Measurements from ENCODE around the gene C8G. TPM values are rescaled to one million over a fixed set of nuclear protein-coding genes. Genes with fewer than 3 reads are reported as not detected.

The C8G gene
- total RNA-seq, 1 donor from 2014 or later: 3.4 TPM

GRCh38 chr9:136923881-136924280 is 21.2 kb upstream of the C8G start:
- no peak for DNase-seq

DNA sequence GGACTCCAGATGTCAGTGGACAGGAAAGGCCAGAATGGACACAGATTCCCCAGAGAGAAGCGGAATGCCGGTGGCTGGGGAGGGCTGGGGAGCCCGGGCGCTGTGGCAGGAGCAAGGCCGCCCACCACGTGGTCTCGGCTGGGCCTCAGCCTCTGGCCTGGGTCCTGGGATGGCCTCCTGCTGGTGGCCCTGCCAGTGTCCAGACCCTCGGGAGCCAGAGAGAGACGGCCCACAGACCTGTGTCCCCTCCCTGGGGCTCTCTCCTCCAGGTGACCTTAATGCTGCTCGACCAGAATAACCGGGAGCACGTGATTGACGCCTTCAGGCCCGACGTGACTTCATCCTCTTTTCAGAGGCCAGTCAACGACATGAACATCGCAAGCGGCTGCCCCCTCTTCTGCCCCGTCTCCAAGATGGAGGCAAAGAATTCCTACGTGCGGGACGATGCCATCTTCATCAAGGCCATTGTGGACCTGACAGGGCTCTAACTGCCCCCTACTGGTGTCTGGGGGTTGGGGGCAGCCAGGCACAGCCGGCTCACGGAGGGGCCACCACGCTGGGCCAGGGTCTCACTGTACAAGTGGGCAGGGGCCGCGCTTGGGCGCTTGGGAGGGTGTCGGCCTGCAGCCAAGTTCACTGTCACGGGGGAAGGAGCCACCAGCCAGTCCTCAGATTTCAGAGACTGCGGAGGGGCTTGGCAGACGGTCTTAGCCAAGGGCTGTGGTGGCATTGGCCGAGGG is 19.5 kb upstream of the C8G start:
- DNase-seq: no peak
- intact Hi-C loops (cut with micrococcal nuclease): no loop called here
- ATAC-seq (ENCODE audit: low read depth): no peak
- H3K9me3 Mint-ChIP-seq: no peaks in the 10 kb centered on the region
- TF ChIP-seq CTCF (IDR thresholded peaks at IDR 0.05): no peak
- H3K36me3 Mint-ChIP-seq (ENCODE audit: low read depth): peaks cover 63% of the 10 kb centered on the region
- no peak overlapping the region for H3K27ac Mint-ChIP-seq
- H3K4me1 Mint-ChIP-seq: no peaks in the 10 kb centered on the region
- POLR2A ChIA-PET: interaction anchor here (0.7 to 1.1 kb wide), 2 partner anchors 23 to 59 kb away, joined by 3 to 4 read pairs; partner anchors contain the start of gene EDF1
- H3K4me3 Mint-ChIP-seq: no peak overlapping the region
- CTCF ChIA-PET: interaction anchor here (1.1 kb wide), 1 partner anchor 83 kb away, joined by 5 read pairs; the partner anchor contains the start of gene AJM1
- H3K27me3 Mint-ChIP-seq: no peaks in the 10 kb centered on the region

More at GRCh38 chr9:136923881-136924280, 21.2 kb upstream of the C8G start:
- TF ChIP-seq CTCF (IDR thresholded peaks at IDR 0.05): no peak
- no peaks in the 10 kb centered on the region for H3K27me3 Mint-ChIP-seq
- H3K4me3 Mint-ChIP-seq: no peak overlapping the region
- H3K9me3 Mint-ChIP-seq: no peaks in the 10 kb centered on the region
- intact Hi-C loops (cut with micrococcal nuclease): no loop called here
- peaks cover 72% of the 10 kb centered on the region for H3K36me3 Mint-ChIP-seq (ENCODE audit: low read depth)
- ChIA-PET CTCF (no interaction called here), POLR2A (no interaction called here)
- no peak overlapping the region for H3K27ac Mint-ChIP-seq
- H3K4me1 Mint-ChIP-seq: no peaks in the 10 kb centered on the region
- ATAC-seq (ENCODE audit: low read depth): no peak

GRCh38 chr9:136926154-136926704 is 18.8 kb upstream of the C8G start:
- CTCF ChIA-PET: interaction anchor here (1.1 kb wide), 1 partner anchor 84 kb away, joined by 5 read pairs; the partner anchor contains the start of gene AJM1
- no peak for TF ChIP-seq CTCF (IDR thresholded peaks at IDR 0.05)
- intact Hi-C loops (cut with micrococcal nuclease): no loop called here
- H3K4me3 Mint-ChIP-seq: no peak overlapping the region
- DNase-seq (no peak), ATAC-seq (ENCODE audit: low read depth) (no peak)
- no peak overlapping the region for H3K27ac Mint-ChIP-seq
- POLR2A ChIA-PET: interaction anchor here (0.7 kb wide), 2 partner anchors 9 to 60 kb away, joined by 3 read pairs; partner anchors contain the start of gene EDF1
- H3K9me3 Mint-ChIP-seq: no peaks in the 10 kb centered on the region
- no peaks in the 10 kb centered on the region for H3K27me3 Mint-ChIP-seq
- H3K36me3 Mint-ChIP-seq (ENCODE audit: low read depth): peaks cover 57% of the 10 kb centered on the region
- H3K4me1 Mint-ChIP-seq: no peaks in the 10 kb centered on the region

- Mint-ChIP-seq H3K27me3 (no peaks in the 10 kb centered on the region), H3K27ac (no peak overlapping the region), H3K36me3 (ENCODE audit: low read depth) (peaks cover 56% of the 10 kb centered on the region), H3K9me3 (no peaks in the 10 kb centered on the region), H3K4me3 (no peak overlapping the region), H3K4me1 (peaks cover 2% of the 10 kb centered on the region)
- ATAC-seq (ENCODE audit: low read depth): no peak
- no peak for TF ChIP-seq CTCF (IDR thresholded peaks at IDR 0.05)
- DNase-seq: no peak
- intact Hi-C loops (cut with micrococcal nuclease): no loop called here
- CTCF ChIA-PET: interaction anchor here (1.1 kb wide), 1 partner anchor 84 kb away, joined by 5 read pairs; the partner anchor contains the start of gene AJM1
- POLR2A ChIA-PET: interaction anchor here (0.7 kb wide), 1 partner anchor 8 kb away, joined by 3 read pairs; no protein-coding TSS in a partner anchor
Measured at GRCh38 chr9:136926749-136927148, 18.3 kb upstream of the C8G start.
